ENCODE results near the gene IPO11. TPM values are rescaled to one million over a fixed set of nuclear protein-coding genes. Genes with fewer than 3 reads are reported as not detected.

Gene IPO11
- total RNA-seq, 4 donors from 2014 or later: 25.0 to 49.2 (median 35.5) TPM

GRCh38 chr5:62631909-62632580 is 219.5 kb downstream of the IPO11 start:
- no peak for TF ChIP-seq CTCF (IDR thresholded peaks at IDR 0.05; ENCODE audit: low read depth)

GRCh38 chr5:62633243-62633642 is 220.7 kb downstream of the IPO11 start:
- TF ChIP-seq CTCF (IDR thresholded peaks at IDR 0.05; ENCODE audit: low read depth): no peak

GRCh38 chr5:62640446-62640845 is 227.9 kb downstream of the IPO11 start:
- TF ChIP-seq CTCF (IDR thresholded peaks at IDR 0.05; ENCODE audit: low read depth): no peak

GRCh38 chr5:62642468-62642867 is 229.9 kb downstream of the IPO11 start:
- TF ChIP-seq CTCF (IDR thresholded peaks at IDR 0.05; ENCODE audit: low read depth): no peak

GRCh38 chr5:62643556-62644451 is 231.2 kb downstream of the IPO11 start:
- TF ChIP-seq CTCF (IDR thresholded peaks at IDR 0.05; ENCODE audit: low read depth): no peak

- no peak for TF ChIP-seq CTCF (IDR thresholded peaks at IDR 0.05; ENCODE audit: low read depth)
Observed at GRCh38 chr5:62645223-62645622, 232.7 kb downstream of the IPO11 start.

- TF ChIP-seq CTCF (IDR thresholded peaks at IDR 0.05; ENCODE audit: low read depth): no peak
Observed at GRCh38 chr5:62647241-62647640, 234.7 kb downstream of the IPO11 start.

Data from subcutaneous adipose tissue (tissue), 4 donors.